Breast epithelium (tissue), 4 donors: Measurements from ENCODE around the gene ROMO1. TPM values are rescaled to one million over a fixed set of nuclear protein-coding genes. Genes with fewer than 3 reads are reported as not detected.
"Not testable (repeated sequence)": the region's sequence is repeated elsewhere in the genome, so short reads cannot be mapped to it uniquely, and the experiment has no call there.

Experiments used
- DNase-seq, 2 donors: peaks; one replicate each; pipeline ENCODE4 v3.0.0-alpha.2; 2019; ENCODE audit warnings: low spot score in 2 of 2
- H3K27ac ChIP-seq, 2 donors: fragments of 200-600 bp; sonication (generic) in 1 of 2; one replicate each; pipeline ENCODE4 v1.5.1; 2016 to 2019; ENCODE audit warnings: mild to moderate bottlenecking in 1 of 2
- H3K27me3 ChIP-seq, 2 donors: fragments of 200-600 bp; sonication (generic) in 1 of 2; one replicate each; pipeline versions ENCODE4 v1.5.1 to v1.6.0; 2017 to 2019; ENCODE audit warnings: control low read depth in 1 of 2, mild to moderate bottlenecking in 1 of 2
- H3K36me3 ChIP-seq: fragments of 200-600 bp; one replicate; pipeline ENCODE4 v1.5.1; 2019
- H3K4me1 ChIP-seq, 2 donors: fragments of 200-600 bp; sonication (generic); one replicate each; pipeline ENCODE4 v1.5.1; 2016 to 2019; ENCODE audit warnings: control low read depth in 1 of 2
- H3K4me3 ChIP-seq, 3 donors: fragments of 200-600 bp; sonication (generic); 1 replicate in 2 of 3; 2 replicates in 1 of 3; pipeline ENCODE4 v1.5.1; 2016 to 2019; ENCODE audit warnings: mild to moderate bottlenecking in 3 of 3, moderate library complexity in 2 of 3
- H3K9me3 ChIP-seq, 2 donors: fragments of 200-600 bp; sonication (generic) in 1 of 2; one replicate each; pipeline ENCODE4 v1.5.1; 2016 to 2019; ENCODE audit warnings: control low read depth in 1 of 2
- POLR2A ChIP-seq: fragments of 450-650 bp; IDR thresholded peaks from one replicate; pipeline ENCODE4 v1.6.1; 2016; ENCODE audit warnings: antibody characterized with exemption, mild to moderate bottlenecking, moderate library complexity
- POLR2AphosphoS5 ChIP-seq, 3 donors: sonication (generic); formaldehyde crosslinking; IDR thresholded peaks; one replicate each; pipeline ENCODE4 v1.6.1; 2017; ENCODE audit warnings: antibody characterized with exemption in 3 of 3
- intact Hi-C: fragments of 100-400 bp; cut with DNase I; formaldehyde crosslinking; loops from one replicate; pipeline ENCODE4 v1.15.1; 2023; ENCODE audit warnings: low total_unique reads
- total RNA-seq, 3 donors: library from RNA; depleted of rRNA; stranded (reverse); fragments of >200 nt; gene quantifications; one replicate each; pipeline ENCODE4 v1.1.0, GENCODE V29; 2016
- TF ChIP-seq, protein P1 (sequence below), 3 donors: fragments of 450-650 bp; IDR thresholded peaks; one replicate each; pipeline ENCODE4 v1.5.1; 2016 to 2017; ENCODE audit warnings: antibody characterized with exemption in 3 of 3, mild to moderate bottlenecking in 3 of 3, moderate library complexity in 3 of 3

ROMO1 gene
- total RNA-seq, 3 donors from 2014 or later = 231 to 348 (median 306) TPM

DNA sequence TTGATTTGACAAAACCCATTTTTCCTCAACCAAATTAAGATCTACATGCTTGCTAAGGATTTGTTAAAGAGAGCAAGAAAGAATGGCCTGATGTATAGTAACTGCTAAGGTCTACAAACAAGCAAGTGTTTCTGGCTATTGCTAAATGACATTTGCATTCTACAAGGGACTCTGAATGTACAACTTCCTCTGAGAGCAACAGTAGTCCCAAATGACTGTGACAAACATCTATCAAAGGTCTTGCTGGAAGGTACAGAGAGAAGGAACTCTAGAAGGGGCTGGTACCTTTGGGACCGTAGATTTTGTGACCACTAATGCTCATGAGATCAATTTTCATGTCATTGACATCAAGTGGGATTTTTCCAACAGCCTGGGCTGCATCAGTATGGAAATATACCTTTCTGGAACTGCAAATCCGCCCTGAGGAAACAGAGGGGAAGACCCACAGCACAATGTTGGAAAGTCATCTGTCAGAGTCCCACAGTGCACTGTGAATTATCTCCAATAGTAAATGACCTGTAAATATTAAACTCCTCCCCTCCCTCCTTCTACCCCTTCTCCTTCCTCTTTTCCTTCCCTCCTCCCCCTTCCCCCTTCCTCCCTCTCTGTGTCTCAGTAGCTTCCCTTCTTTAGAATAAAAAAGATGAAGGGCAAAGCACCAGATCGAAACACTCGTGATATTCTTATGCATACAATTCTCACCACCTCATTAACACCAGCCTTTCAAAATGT lies 18.6 kb upstream of the ROMO1 start:
- intact Hi-C loops = no loop called here
- TF ChIP-seq POLR2AphosphoS5 (IDR thresholded peaks at IDR 0.05) (no peak), POLR2A (no peak)
- TF ChIP-seq, protein P1, sequence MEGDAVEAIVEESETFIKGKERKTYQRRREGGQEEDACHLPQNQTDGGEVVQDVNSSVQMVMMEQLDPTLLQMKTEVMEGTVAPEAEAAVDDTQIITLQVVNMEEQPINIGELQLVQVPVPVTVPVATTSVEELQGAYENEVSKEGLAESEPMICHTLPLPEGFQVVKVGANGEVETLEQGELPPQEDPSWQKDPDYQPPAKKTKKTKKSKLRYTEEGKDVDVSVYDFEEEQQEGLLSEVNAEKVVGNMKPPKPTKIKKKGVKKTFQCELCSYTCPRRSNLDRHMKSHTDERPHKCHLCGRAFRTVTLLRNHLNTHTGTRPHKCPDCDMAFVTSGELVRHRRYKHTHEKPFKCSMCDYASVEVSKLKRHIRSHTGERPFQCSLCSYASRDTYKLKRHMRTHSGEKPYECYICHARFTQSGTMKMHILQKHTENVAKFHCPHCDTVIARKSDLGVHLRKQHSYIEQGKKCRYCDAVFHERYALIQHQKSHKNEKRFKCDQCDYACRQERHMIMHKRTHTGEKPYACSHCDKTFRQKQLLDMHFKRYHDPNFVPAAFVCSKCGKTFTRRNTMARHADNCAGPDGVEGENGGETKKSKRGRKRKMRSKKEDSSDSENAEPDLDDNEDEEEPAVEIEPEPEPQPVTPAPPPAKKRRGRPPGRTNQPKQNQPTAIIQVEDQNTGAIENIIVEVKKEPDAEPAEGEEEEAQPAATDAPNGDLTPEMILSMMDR (IDR thresholded peaks at IDR 0.05) = no peak
- DNase-seq = no peak
- H3K9me3 ChIP-seq = no peaks in the 10 kb centered on the region
- no peak overlapping the region for H3K4me3 ChIP-seq
- no peaks in the 10 kb centered on the region for H3K4me1 ChIP-seq
- no peak overlapping the region for H3K27ac ChIP-seq
- no peaks in the 10 kb centered on the region for H3K36me3 ChIP-seq
- no peaks in the 10 kb centered on the region for H3K27me3 ChIP-seq

DNA sequence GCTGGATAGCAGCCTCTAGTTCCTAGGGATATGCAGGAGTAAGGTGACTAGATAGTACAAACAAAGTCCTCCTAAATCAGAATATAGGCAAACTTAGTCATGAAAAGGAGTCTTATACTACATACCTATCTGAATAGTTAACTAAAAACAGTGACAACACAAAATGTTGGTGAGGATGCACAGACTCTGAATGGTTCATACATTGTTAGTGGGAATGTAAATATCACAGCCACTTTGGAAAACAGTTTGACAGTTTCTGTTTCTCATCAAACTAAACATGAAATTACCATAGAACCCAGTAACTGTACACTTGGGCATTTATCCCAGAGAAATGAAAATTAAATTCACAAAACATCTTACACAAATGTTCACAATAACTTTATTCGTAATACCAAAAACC lies 17.2 kb upstream of the ROMO1 start:
- H3K27ac ChIP-seq = no peak overlapping the region
- intact Hi-C loops = no loop called here
- H3K27me3 ChIP-seq = no peaks in the 10 kb centered on the region
- TF ChIP-seq POLR2AphosphoS5 (IDR thresholded peaks at IDR 0.05) (no peak), POLR2A (no peak)
- TF ChIP-seq, protein P1 (IDR thresholded peaks at IDR 0.05) = no peak
- H3K36me3 ChIP-seq = no peaks in the 10 kb centered on the region
- no peak overlapping the region for H3K4me3 ChIP-seq
- no peak for DNase-seq
- H3K4me1 ChIP-seq = no peaks in the 10 kb centered on the region
- H3K9me3 ChIP-seq = no peaks in the 10 kb centered on the region

DNA sequence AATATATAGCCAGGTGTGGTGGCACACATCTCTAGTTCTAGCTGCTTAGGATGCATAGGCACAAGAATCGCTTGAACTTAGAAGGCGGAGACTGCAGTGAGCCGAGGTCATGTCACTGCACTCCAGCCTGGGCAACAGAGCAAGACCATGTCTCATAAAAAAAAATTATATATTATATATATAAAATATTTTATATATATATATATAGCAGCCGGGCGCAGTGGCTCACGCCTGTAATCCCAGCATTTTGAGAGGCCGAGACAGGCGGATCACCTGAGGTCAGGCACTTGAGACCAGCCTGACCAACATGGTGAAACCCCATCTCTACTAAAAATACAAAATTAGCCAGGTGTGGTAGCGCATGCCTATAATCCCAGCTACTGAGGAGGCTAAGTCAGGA lies 13.8 kb upstream of the ROMO1 start:
- intact Hi-C loops, DNase-seq, H3K36me3 ChIP-seq, H3K27ac ChIP-seq, H3K4me3 ChIP-seq, H3K9me3 ChIP-seq, H3K4me1 ChIP-seq, H3K27me3 ChIP-seq: not testable (repeated sequence)

DNA sequence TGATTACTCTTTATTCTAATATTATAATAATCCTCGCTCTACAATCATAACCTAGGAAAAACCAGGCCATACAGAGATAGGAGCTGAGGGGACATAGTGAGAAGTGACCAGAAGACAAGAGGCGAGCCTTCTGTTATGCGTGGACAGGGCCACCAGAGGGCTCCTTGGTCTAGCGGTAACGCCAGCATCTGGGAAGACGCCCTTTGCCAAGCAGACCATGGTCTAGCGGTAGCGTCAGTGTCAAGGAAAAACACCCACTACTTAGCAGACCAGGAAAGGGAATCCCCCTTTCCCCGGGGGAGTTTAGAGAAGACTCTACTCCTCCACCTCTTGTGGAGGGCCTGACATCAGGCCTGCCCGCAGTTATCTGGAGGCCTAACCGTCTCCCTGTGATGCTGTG lies 12.3 kb upstream of the ROMO1 start:
- H3K4me1 ChIP-seq, H3K27ac ChIP-seq, intact Hi-C loops, H3K36me3 ChIP-seq, H3K9me3 ChIP-seq, H3K27me3 ChIP-seq, DNase-seq, H3K4me3 ChIP-seq: not testable (repeated sequence)

DNA sequence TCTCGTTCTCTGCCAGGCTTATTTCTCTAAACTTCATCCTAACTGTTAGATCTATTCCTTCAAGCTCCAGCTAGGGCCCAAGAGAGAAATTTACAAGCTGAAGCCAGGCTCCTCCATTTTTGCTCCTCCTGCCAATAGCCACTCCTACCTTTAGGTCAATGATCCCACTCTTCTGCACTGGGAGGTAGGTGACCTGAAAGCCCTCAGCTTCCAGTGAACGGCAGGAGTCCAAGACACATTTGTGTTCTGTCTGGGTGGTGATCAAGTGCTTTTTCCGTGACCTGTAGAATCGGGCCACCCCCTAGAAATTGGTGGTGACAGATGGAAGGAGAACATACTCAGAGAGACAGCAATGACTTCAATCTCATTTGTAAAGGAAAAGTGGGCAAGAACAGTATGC lies 8.9 kb upstream of the ROMO1 start:
- no peak overlapping the region for H3K27ac ChIP-seq
- intact Hi-C loops = no loop called here
- no peaks in the 10 kb centered on the region for H3K4me1 ChIP-seq
- H3K4me3 ChIP-seq = no peak overlapping the region
- no peaks in the 10 kb centered on the region for H3K9me3 ChIP-seq
- DNase-seq = no peak
- H3K27me3 ChIP-seq = no peaks in the 10 kb centered on the region
- TF ChIP-seq, protein P1 (IDR thresholded peaks at IDR 0.05) = no peak
- no peak for TF ChIP-seq POLR2A
- no peak for TF ChIP-seq POLR2AphosphoS5 (IDR thresholded peaks at IDR 0.05)
- H3K36me3 ChIP-seq = no peaks in the 10 kb centered on the region

DNA sequence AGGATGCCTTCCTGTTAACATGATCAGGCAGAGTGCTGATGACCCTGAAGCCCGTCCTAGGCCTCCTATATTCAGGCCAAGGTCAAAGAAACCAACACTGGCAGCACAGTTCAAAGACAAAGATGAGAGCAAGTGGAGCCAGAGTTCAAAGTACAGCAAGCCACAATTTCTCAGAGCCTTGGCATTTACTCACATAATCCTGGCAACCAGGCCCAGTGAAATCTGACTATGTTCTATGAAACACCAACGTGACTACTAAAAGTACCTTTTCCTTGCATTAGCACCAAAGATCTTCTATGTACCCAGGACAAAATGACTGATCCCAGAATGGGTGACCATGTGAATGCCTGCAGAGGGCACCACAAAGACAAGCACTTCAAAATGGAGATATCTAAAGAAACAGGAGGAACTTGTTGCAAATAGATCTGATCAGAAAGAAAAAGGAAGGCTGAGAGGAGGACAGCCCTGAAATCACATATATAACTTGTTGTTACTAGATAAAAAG lies 3.9 kb upstream of the ROMO1 start:
- intact Hi-C loops = no loop called here
- no peaks in the 10 kb centered on the region for H3K36me3 ChIP-seq
- H3K27ac ChIP-seq = no peak overlapping the region
- no peak for DNase-seq
- H3K4me3 ChIP-seq = no peak overlapping the region
- no peaks in the 10 kb centered on the region for H3K27me3 ChIP-seq
- TF ChIP-seq POLR2A = no peak
- no peak for TF ChIP-seq POLR2AphosphoS5 (IDR thresholded peaks at IDR 0.05)
- TF ChIP-seq, protein P1 (IDR thresholded peaks at IDR 0.05) = no peak
- H3K9me3 ChIP-seq = no peaks in the 10 kb centered on the region
- H3K4me1 ChIP-seq = peaks cover 3 to 6% of the 10 kb centered on the region in 2 donors
